H9 (cell line): ENCODE data around the gene CTDSP2. TPM values are rescaled to one million over a fixed set of nuclear protein-coding genes. Genes with fewer than 3 reads are reported as not detected.
A peak's percentile ranks its signal among the peaks of the same experiment; 100 is the strongest.

Source experiments
- DNase-seq: peaks from one replicate; pipeline ENCODE4 v3.0.0-alpha.2; 2017
- H2AFZ ChIP-seq: one replicate; pipeline ENCODE4 v1.6.1; 2013; ENCODE audit warnings: mild to moderate bottlenecking, low read length, control low read depth, moderate library complexity
- H2AK5ac ChIP-seq: 2 replicates; pipeline ENCODE4 v1.6.1; 2013; ENCODE audit warnings: low read length, control low read depth, mixed read lengths; ENCODE audit not compliant: insufficient read length
- H2BK120ac ChIP-seq: one replicate; pipeline ENCODE4 v1.6.1; 2013; ENCODE audit warnings: low read depth, mild to moderate bottlenecking, low read length, control low read depth, inconsistent platforms; ENCODE audit not compliant: poor library complexity, severe bottlenecking
- H2BK12ac ChIP-seq: 2 replicates; pipeline ENCODE4 v1.6.1; 2013; ENCODE audit warnings: low read length, control low read depth, mixed read lengths, low read depth; ENCODE audit not compliant: insufficient read length
- H2BK15ac ChIP-seq: 2 replicates; pipeline ENCODE4 v1.6.1; 2013; ENCODE audit warnings: low read depth, low read length, control low read depth
- H2BK20ac ChIP-seq: one replicate; pipeline ENCODE4 v1.6.1; 2013; ENCODE audit warnings: low read depth, mild to moderate bottlenecking, low read length, control low read depth, inconsistent platforms; ENCODE audit not compliant: poor library complexity, severe bottlenecking
- H2BK5ac ChIP-seq: 2 replicates; pipeline ENCODE4 v1.6.1; 2013; ENCODE audit warnings: low read length, control low read depth, mixed read lengths; ENCODE audit not compliant: insufficient read length
- H3K14ac ChIP-seq: 2 replicates; pipeline ENCODE4 v1.6.1; 2013; ENCODE audit warnings: low read length, control low read depth; ENCODE audit not compliant: insufficient read depth
- H3K18ac ChIP-seq: 2 replicates; pipeline ENCODE4 v1.6.1; 2013; ENCODE audit warnings: low read depth, mild to moderate bottlenecking, mixed read lengths, low read length, control low read depth; ENCODE audit not compliant: insufficient read length
- H3K23ac ChIP-seq: 2 replicates; pipeline ENCODE4 v1.6.1; 2013; ENCODE audit warnings: low read length, control low read depth, mixed read lengths, low read depth; ENCODE audit not compliant: insufficient read length
- H3K23me2 ChIP-seq: 2 replicates; pipeline ENCODE4 v1.6.1; 2013; ENCODE audit warnings: low read depth, mild to moderate bottlenecking, mixed read lengths, low read length, control low read depth; ENCODE audit not compliant: insufficient read length, poor library complexity, severe bottlenecking
- H3K27ac ChIP-seq: 2 replicates; pipeline ENCODE4 v1.5.1; 2013; ENCODE audit warnings: low read length, control low read depth, mixed read lengths, low read depth; ENCODE audit not compliant: insufficient read length
- H3K27me3 ChIP-seq: 2 replicates; pipeline ENCODE4 v1.6.1; 2013; ENCODE audit warnings: low read length, control low read depth, inconsistent platforms; ENCODE audit not compliant: insufficient read depth
- H3K4ac ChIP-seq: 2 replicates; pipeline ENCODE4 v1.6.1; 2013; ENCODE audit warnings: low read depth, mild to moderate bottlenecking, control low read depth, inconsistent platforms, low read length, moderate library complexity
- H3K4me1 ChIP-seq: 2 replicates; pipeline ENCODE4 v1.6.1; 2013; ENCODE audit warnings: low read length, control low read depth, inconsistent platforms; ENCODE audit not compliant: insufficient read depth
- H3K4me2 ChIP-seq: 2 replicates; pipeline ENCODE4 v1.6.1; 2013; ENCODE audit warnings: low read length, control low read depth, mixed read lengths; ENCODE audit not compliant: insufficient read length, insufficient read depth
- H3K56ac ChIP-seq: 2 replicates; pipeline ENCODE4 v1.6.1; 2013; ENCODE audit warnings: low read depth, mild to moderate bottlenecking, mixed read lengths, low read length, control low read depth; ENCODE audit not compliant: insufficient read length
- H3K79me1 ChIP-seq: 2 replicates; pipeline ENCODE4 v1.6.1; 2013; ENCODE audit warnings: low read depth, mild to moderate bottlenecking, moderate library complexity, low read length, control low read depth, inconsistent platforms; ENCODE audit not compliant: insufficient read depth, poor library complexity, severe bottlenecking
- H3K79me2 ChIP-seq: 2 replicates; pipeline ENCODE4 v1.6.1; 2013; ENCODE audit warnings: low read length, control low read depth, inconsistent platforms; ENCODE audit not compliant: insufficient read depth
- H3K9ac ChIP-seq: 2 replicates; pipeline ENCODE4 v1.6.1; 2013; ENCODE audit warnings: low read length, control low read depth, mixed read lengths; ENCODE audit not compliant: insufficient read length; ENCODE audit errors: extremely low read depth
- H3K9me3 ChIP-seq: one replicate; pipeline ENCODE4 v1.6.1; 2013; ENCODE audit warnings: low read depth, low read length, inconsistent platforms; ENCODE audit not compliant: control insufficient read depth
- H3T11ph ChIP-seq: one replicate; pipeline ENCODE4 v1.6.1; 2013; ENCODE audit warnings: mild to moderate bottlenecking, low read length, control low read depth, inconsistent platforms
- H4K20me1 ChIP-seq: one replicate; pipeline ENCODE4 v1.6.1; 2013; ENCODE audit not compliant: control insufficient read depth, insufficient read length, insufficient read depth
- H4K5ac ChIP-seq: 2 replicates; pipeline ENCODE4 v1.6.1; 2013; ENCODE audit warnings: low read depth, mild to moderate bottlenecking, mixed read lengths, low read length, control low read depth; ENCODE audit not compliant: insufficient read length
- H4K8ac ChIP-seq: replicated peaks from 2 replicates; pipeline ENCODE4 v1.6.1; 2013; ENCODE audit warnings: low read length, control low read depth, mixed read lengths, low read depth; ENCODE audit not compliant: insufficient read length
- H4K91ac ChIP-seq: 2 replicates; pipeline ENCODE4 v1.6.1; 2013; ENCODE audit warnings: low read depth, mild to moderate bottlenecking, moderate library complexity, mixed read lengths, low read length, control low read depth; ENCODE audit not compliant: insufficient read length
- H3K27ac Mint-ChIP-seq, 3 experiments: 2 replicates in 2 of 3; 3 replicates in 1 of 3; pipeline ENCODE4 v1.8.0; 2020 to 2021; ENCODE audit warnings: mixed read lengths in 3 of 3, mild to moderate bottlenecking in 1 of 3, moderate library complexity in 1 of 3
- H3K27me3 Mint-ChIP-seq: 2 replicates; pipeline ENCODE4 v1.8.0; 2021; ENCODE audit warnings: low read depth, mild to moderate bottlenecking, moderate library complexity, mixed read lengths
- H3K36me3 Mint-ChIP-seq, 3 experiments: 2 replicates in 2 of 3; 3 replicates in 1 of 3; pipeline ENCODE4 v1.8.0; 2020 to 2021; ENCODE audit warnings: low read depth in 3 of 3, mixed read lengths in 3 of 3; ENCODE audit not compliant: insufficient read depth in 1 of 3
- H3K4me1 Mint-ChIP-seq, 2 experiments: 2 replicates each; pipeline ENCODE4 v1.8.0; 2020; ENCODE audit warnings: mixed read lengths in 2 of 2
- H3K4me3 Mint-ChIP-seq, 2 experiments: 2 replicates in 1 of 2; 3 replicates in 1 of 2; pipeline ENCODE4 v1.8.0; 2020 to 2021; ENCODE audit warnings: mild to moderate bottlenecking in 2 of 2, mixed read lengths in 2 of 2, moderate library complexity in 1 of 2
- H3K9me3 Mint-ChIP-seq, 2 experiments: 2 replicates in 1 of 2; 3 replicates in 1 of 2; pipeline ENCODE4 v1.8.0; 2020; ENCODE audit warnings: mild to moderate bottlenecking in 2 of 2, mixed read lengths in 2 of 2, moderate library complexity in 1 of 2
- WGBS: extraction: QIAGEN DNeasy Blood & Tissue Kit; methylation state at CpG from one replicate; pipeline ENCODE4 v1.1.7; 2013; ENCODE audit warnings: missing lambda C conversion rate, low lambda C conversion rate, mixed read lengths; ENCODE audit not compliant: insufficient read length; ENCODE audit errors: extremely low coverage; 5-methylcytosine and 5-hydroxymethylcytosine counted together
- total RNA-seq: library from RNA; stranded (reverse); gene quantifications from 2 replicates; pipeline ENCODE4 v1.2.1, GENCODE V29; 2021
- TF ChIP-seq, protein P1 (sequence below): fragments of 200-600 bp; sonication (generic); conservative IDR thresholded peaks from 3 replicates; pipeline ENCODE4 v1.8.0; 2021; ENCODE audit warnings: antibody characterized with exemption, mild to moderate bottlenecking

Gene CTDSP2
- total RNA-seq, 1 experiment from 2014 or later = 103 TPM

GRCh38 chr12:57836442-57837375 lies 9.8 kb downstream of the CTDSP2 start:
- Mint-ChIP-seq H3K27ac (peak overlapping the region; percentile 87 to 98 (median 96)), H3K36me3 (peaks cover 0 to 3% (median 0%) of the 10 kb centered on the region in 3 experiments; a peak in 2 of 7 replicates), H3K9me3 (no peaks in the 10 kb centered on the region), H3K4me1 (peaks cover 84 to 94% of the 10 kb centered on the region in 2 experiments), H3K27me3 (no peaks in the 10 kb centered on the region), H3K4me3 (peak overlapping the region; percentile 38 to 70)
- Histone ChIP-seq H4K20me1 (no peaks in the 10 kb centered on the region), H3K4me2 (peak overlapping the region; percentile 25), H4K8ac (no peak overlapping the region), H2BK5ac (no peak overlapping the region), H3K23ac (no peak overlapping the region), H3K4me1 (peaks cover 28% of the 10 kb centered on the region), H3K27me3 (no peaks in the 10 kb centered on the region), H3K14ac (no peak overlapping the region), H2BK15ac (no peak overlapping the region), H2AFZ (no peak overlapping the region), H3K4ac (no peak overlapping the region), H3K23me2 (no peaks in the 10 kb centered on the region), H3K56ac (no peak overlapping the region), H2BK20ac (no peak overlapping the region), H2BK120ac (no peak overlapping the region), H3K9ac (no peak overlapping the region), H3K79me2 (peaks cover 38% of the 10 kb centered on the region; the same call in 1 of the 2 replicates), H3K18ac (no peak overlapping the region), H3K9me3 (no peaks in the 10 kb centered on the region), H3K79me1 (peaks cover 10% of the 10 kb centered on the region), H4K5ac (no peak overlapping the region), H2BK12ac (no peak overlapping the region), H4K91ac (no peak overlapping the region), H3T11ph (no peak overlapping the region), H3K27ac (peak overlapping the region; percentile 66), H2AK5ac (no peak overlapping the region)
- TF ChIP-seq, protein P1, sequence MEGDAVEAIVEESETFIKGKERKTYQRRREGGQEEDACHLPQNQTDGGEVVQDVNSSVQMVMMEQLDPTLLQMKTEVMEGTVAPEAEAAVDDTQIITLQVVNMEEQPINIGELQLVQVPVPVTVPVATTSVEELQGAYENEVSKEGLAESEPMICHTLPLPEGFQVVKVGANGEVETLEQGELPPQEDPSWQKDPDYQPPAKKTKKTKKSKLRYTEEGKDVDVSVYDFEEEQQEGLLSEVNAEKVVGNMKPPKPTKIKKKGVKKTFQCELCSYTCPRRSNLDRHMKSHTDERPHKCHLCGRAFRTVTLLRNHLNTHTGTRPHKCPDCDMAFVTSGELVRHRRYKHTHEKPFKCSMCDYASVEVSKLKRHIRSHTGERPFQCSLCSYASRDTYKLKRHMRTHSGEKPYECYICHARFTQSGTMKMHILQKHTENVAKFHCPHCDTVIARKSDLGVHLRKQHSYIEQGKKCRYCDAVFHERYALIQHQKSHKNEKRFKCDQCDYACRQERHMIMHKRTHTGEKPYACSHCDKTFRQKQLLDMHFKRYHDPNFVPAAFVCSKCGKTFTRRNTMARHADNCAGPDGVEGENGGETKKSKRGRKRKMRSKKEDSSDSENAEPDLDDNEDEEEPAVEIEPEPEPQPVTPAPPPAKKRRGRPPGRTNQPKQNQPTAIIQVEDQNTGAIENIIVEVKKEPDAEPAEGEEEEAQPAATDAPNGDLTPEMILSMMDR = no peak
- peak; percentile 82 for DNase-seq
- WGBS = no CpG with 5 or more reads among the region's 13 CpGs
